Inflammatory macrophage (primary cell): Measurements from ENCODE around the gene DYNC1H1.
"Not testable (repeated sequence)": the region's sequence is repeated elsewhere in the genome, so short reads cannot be mapped to it uniquely, and the experiment has no call there.

Source experiments
- DNase-seq, 2 donors: peaks; one replicate each; pipeline ENCODE4 v3.0.0-alpha.2; 2020 to 2022

DYNC1H1 gene

GRCh38 chr14:102043251-102044025 is 79.1 kb downstream of the DYNC1H1 start:
- no peak for DNase-seq

- DNase-seq, result no peak
Measured at GRCh38 chr14:102044566-102044965, 80.2 kb downstream of the DYNC1H1 start.

GRCh38 chr14:102046337-102047278 is 82.2 kb downstream of the DYNC1H1 start:
- DNase-seq, result peak in 1 of 2 donors; percentile 36

- DNase-seq, result no peak
Measured at GRCh38 chr14:102047808-102048540, 83.6 kb downstream of the DYNC1H1 start.

GRCh38 chr14:102049258-102050025 is 85.1 kb downstream of the DYNC1H1 start:
- DNase-seq, result no peak

GRCh38 chr14:102050026-102050405 is 85.6 kb downstream of the DYNC1H1 start:
- no peak for DNase-seq

- no peak for DNase-seq
Measured at GRCh38 chr14:102050625-102051024, 86.3 kb downstream of the DYNC1H1 start.

- DNase-seq, result no peak
Measured at GRCh38 chr14:102052522-102052921, 88.1 kb downstream of the DYNC1H1 start.

- DNase-seq, result no peak
Measured at GRCh38 chr14:102055181-102055901, 91.0 kb downstream of the DYNC1H1 start.

- DNase-seq, result no peak
Measured at GRCh38 chr14:102056694-102057442, 92.5 kb downstream of the DYNC1H1 start.

- no peak for DNase-seq
Measured at GRCh38 chr14:102057480-102058114, 93.2 kb downstream of the DYNC1H1 start.

- DNase-seq, result no peak
Measured at GRCh38 chr14:102058146-102058545, 93.8 kb downstream of the DYNC1H1 start.

GRCh38 chr14:102058961-102059360 is 94.6 kb downstream of the DYNC1H1 start:
- no peak for DNase-seq

- peak; percentile 96 to 97 for DNase-seq
Measured at GRCh38 chr14:102063109-102063807, 98.9 kb downstream of the DYNC1H1 start.

GRCh38 chr14:102063808-102064429 is 99.5 kb downstream of the DYNC1H1 start:
- no peak for DNase-seq

GRCh38 chr14:102064590-102064989 is 100.2 kb downstream of the DYNC1H1 start:
- DNase-seq, result not testable (repeated sequence)

- no peak for DNase-seq
Measured at GRCh38 chr14:102066041-102066451, 101.7 kb downstream of the DYNC1H1 start.

GRCh38 chr14:102071283-102071998 is 107.1 kb downstream of the DYNC1H1 start:
- no peak for DNase-seq
